ENCODE measurements around the gene MED15. TPM values are rescaled to one million over a fixed set of nuclear protein-coding genes. Genes with fewer than 3 reads are reported as not detected.

The MED15 gene
- polyA plus RNA-seq, 2 of the 4 experiments (the other 2 are of a cell fraction), result 10.7 to 29.7 TPM

- no peak for ATAC-seq
Observed at GRCh38 chr22:20613301-20613700, 105.9 kb downstream of the MED15 start.

GRCh38 chr22:20615021-20615420 is 107.6 kb downstream of the MED15 start:
- ATAC-seq, result no peak

More at GRCh38 chr22:20613301-20613700, 105.9 kb downstream of the MED15 start:
- POLR2A ChIA-PET, result no interaction called here
- TF ChIP-seq BCL3 (IDR thresholded peaks at IDR 0.05) (no peak), CBX2 (IDR thresholded peaks at IDR 0.05; ENCODE audit: borderline replicate concordance, low read depth) (no peak), EP300 (IDR thresholded peaks at IDR 0.05) (no peak), FOXS1 (CRISPR knock-in tag; IDR thresholded peaks at IDR 0.05) (no peak), HOXB5 (CRISPR knock-in tag; IDR thresholded peaks at IDR 0.05) (no peak), ELK1 (IDR thresholded peaks at IDR 0.05; ENCODE audit: low read depth, low read length) (no peak), HOXA7 (CRISPR knock-in tag; IDR thresholded peaks at IDR 0.05) (no peak), MAX (IDR thresholded peaks at IDR 0.05) (no peak), RFX5 (IDR thresholded peaks at IDR 0.05) (no peak), ATOH8 (CRISPR knock-in tag; IDR thresholded peaks at IDR 0.05; ENCODE audit: low read depth) (no peak), PHF8 (IDR thresholded peaks at IDR 0.05; ENCODE audit: borderline replicate concordance, low read depth) (no peak)
- H3K4me3 ChIP-seq, result no peak overlapping the region
- 88% methylated on average over 5 of the region's 6 CpGs for WGBS (ENCODE audit: missing lambda C conversion rate)
- CTCF ChIA-PET, result no interaction called here
- no peak for FAIRE-seq
- H3K4me2 ChIP-seq, result no peak overlapping the region
- no peak overlapping the region for H3K27ac ChIP-seq
- no peaks in the 10 kb centered on the region for H3K4me1 ChIP-seq
- no peaks in the 10 kb centered on the region for H3K9me3 ChIP-seq
- no peak for DNase-seq (ENCODE audit: low read depth in 1 of 2, low spot score in 1 of 2)

GRCh38 chr22:20615533-20616450 is 108.4 kb downstream of the MED15 start:
- Histone ChIP-seq H3K4me3 (no peak overlapping the region), H3K9me3 (no peaks in the 10 kb centered on the region), H3K4me1 (no peaks in the 10 kb centered on the region), H3K4me2 (no peak overlapping the region), H3K27ac (no peak overlapping the region)
- FAIRE-seq (no peak), ATAC-seq (no peak), DNase-seq (ENCODE audit: low read depth in 1 of 2, low spot score in 1 of 2) (no peak)
- CTCF ChIA-PET, result interaction anchor here (1.3 to 1.5 kb wide), 2 partner anchors 10 to 12 kb away, joined by 4 to 6 read pairs; no protein-coding TSS in a partner anchor
- POLR2A ChIA-PET, result no interaction called here
- 77% methylated on average over 13 of the region's 19 CpGs for WGBS (ENCODE audit: missing lambda C conversion rate)
- TF ChIP-seq SMC3 (IDR thresholded peaks at IDR 0.05) (no peak), HMGXB4 (CRISPR knock-in tag; IDR thresholded peaks at IDR 0.05; ENCODE audit: borderline replicate concordance) (no peak), RNF2 (IDR thresholded peaks at IDR 0.05; ENCODE audit: borderline replicate concordance, low read depth) (no peak), CHD4 (IDR thresholded peaks at IDR 0.05; ENCODE audit: borderline replicate concordance) (no peak), RARB (CRISPR knock-in tag; IDR thresholded peaks at IDR 0.05) (no peak), MAFK (IDR thresholded peaks at IDR 0.05; ENCODE audit: partially characterized antibody) (no peak), TFCP2L1 (CRISPR knock-in tag; IDR thresholded peaks at IDR 0.05) (no peak), HOXA7 (CRISPR knock-in tag; IDR thresholded peaks at IDR 0.05) (no peak), CTCF (IDR thresholded peaks at IDR 0.05) (no peak), MYC (IDR thresholded peaks at IDR 0.05; ENCODE audit: borderline replicate concordance, low read length) (no peak)

More at GRCh38 chr22:20615021-20615420, 107.6 kb downstream of the MED15 start:
- FAIRE-seq (no peak), DNase-seq (ENCODE audit: low read depth in 1 of 2, low spot score in 1 of 2) (no peak)
- H3K4me3 ChIP-seq, result no peak overlapping the region
- H3K4me1 ChIP-seq, result no peaks in the 10 kb centered on the region
- no peak for TF ChIP-seq PHF8 (IDR thresholded peaks at IDR 0.05; ENCODE audit: borderline replicate concordance, low read depth)
- TF ChIP-seq MAX (IDR thresholded peaks at IDR 0.05), result no peak
- no peaks in the 10 kb centered on the region for H3K9me3 ChIP-seq
- no peak overlapping the region for H3K4me2 ChIP-seq
- ChIA-PET POLR2A (no interaction called here), CTCF (no interaction called here)
- no peak overlapping the region for H3K27ac ChIP-seq
- 36% methylated on average over 6 of the region's 6 CpGs for WGBS (ENCODE audit: missing lambda C conversion rate)

All from A549 (cell line).